H9 (cell line): Measurements from ENCODE around the gene TM4SF1. TPM values are rescaled to one million over a fixed set of nuclear protein-coding genes. Genes with fewer than 3 reads are reported as not detected.

ENCODE experiments used
- DNase-seq: peaks from one replicate; pipeline ENCODE4 v3.0.0-alpha.2; 2017
- H2AFZ ChIP-seq: one replicate; pipeline ENCODE4 v1.6.1; 2013; ENCODE audit warnings: mild to moderate bottlenecking, low read length, control low read depth, moderate library complexity
- H2AK5ac ChIP-seq: 2 replicates; pipeline ENCODE4 v1.6.1; 2013; ENCODE audit warnings: low read length, control low read depth, mixed read lengths; ENCODE audit not compliant: insufficient read length
- H2BK120ac ChIP-seq: one replicate; pipeline ENCODE4 v1.6.1; 2013; ENCODE audit warnings: low read depth, mild to moderate bottlenecking, low read length, control low read depth, inconsistent platforms; ENCODE audit not compliant: poor library complexity, severe bottlenecking
- H2BK12ac ChIP-seq: 2 replicates; pipeline ENCODE4 v1.6.1; 2013; ENCODE audit warnings: low read length, control low read depth, mixed read lengths, low read depth; ENCODE audit not compliant: insufficient read length
- H2BK15ac ChIP-seq: 2 replicates; pipeline ENCODE4 v1.6.1; 2013; ENCODE audit warnings: low read depth, low read length, control low read depth
- H2BK20ac ChIP-seq: one replicate; pipeline ENCODE4 v1.6.1; 2013; ENCODE audit warnings: low read depth, mild to moderate bottlenecking, low read length, control low read depth, inconsistent platforms; ENCODE audit not compliant: poor library complexity, severe bottlenecking
- H2BK5ac ChIP-seq: 2 replicates; pipeline ENCODE4 v1.6.1; 2013; ENCODE audit warnings: low read length, control low read depth, mixed read lengths; ENCODE audit not compliant: insufficient read length
- H3K14ac ChIP-seq: 2 replicates; pipeline ENCODE4 v1.6.1; 2013; ENCODE audit warnings: low read length, control low read depth; ENCODE audit not compliant: insufficient read depth
- H3K18ac ChIP-seq: 2 replicates; pipeline ENCODE4 v1.6.1; 2013; ENCODE audit warnings: low read depth, mild to moderate bottlenecking, mixed read lengths, low read length, control low read depth; ENCODE audit not compliant: insufficient read length
- H3K23ac ChIP-seq: 2 replicates; pipeline ENCODE4 v1.6.1; 2013; ENCODE audit warnings: low read length, control low read depth, mixed read lengths, low read depth; ENCODE audit not compliant: insufficient read length
- H3K23me2 ChIP-seq: 2 replicates; pipeline ENCODE4 v1.6.1; 2013; ENCODE audit warnings: low read depth, mild to moderate bottlenecking, mixed read lengths, low read length, control low read depth; ENCODE audit not compliant: insufficient read length, poor library complexity, severe bottlenecking
- H3K27ac ChIP-seq: 2 replicates; pipeline ENCODE4 v1.5.1; 2013; ENCODE audit warnings: low read length, control low read depth, mixed read lengths, low read depth; ENCODE audit not compliant: insufficient read length
- H3K27me3 ChIP-seq: 2 replicates; pipeline ENCODE4 v1.6.1; 2013; ENCODE audit warnings: low read length, control low read depth, inconsistent platforms; ENCODE audit not compliant: insufficient read depth
- H3K4ac ChIP-seq: 2 replicates; pipeline ENCODE4 v1.6.1; 2013; ENCODE audit warnings: low read depth, mild to moderate bottlenecking, control low read depth, inconsistent platforms, low read length, moderate library complexity
- H3K4me1 ChIP-seq: 2 replicates; pipeline ENCODE4 v1.6.1; 2013; ENCODE audit warnings: low read length, control low read depth, inconsistent platforms; ENCODE audit not compliant: insufficient read depth
- H3K4me2 ChIP-seq: 2 replicates; pipeline ENCODE4 v1.6.1; 2013; ENCODE audit warnings: low read length, control low read depth, mixed read lengths; ENCODE audit not compliant: insufficient read length, insufficient read depth
- H3K56ac ChIP-seq: 2 replicates; pipeline ENCODE4 v1.6.1; 2013; ENCODE audit warnings: low read depth, mild to moderate bottlenecking, mixed read lengths, low read length, control low read depth; ENCODE audit not compliant: insufficient read length
- H3K79me1 ChIP-seq: 2 replicates; pipeline ENCODE4 v1.6.1; 2013; ENCODE audit warnings: low read depth, mild to moderate bottlenecking, moderate library complexity, low read length, control low read depth, inconsistent platforms; ENCODE audit not compliant: insufficient read depth, poor library complexity, severe bottlenecking
- H3K79me2 ChIP-seq: 2 replicates; pipeline ENCODE4 v1.6.1; 2013; ENCODE audit warnings: low read length, control low read depth, inconsistent platforms; ENCODE audit not compliant: insufficient read depth
- H3K9ac ChIP-seq: 2 replicates; pipeline ENCODE4 v1.6.1; 2013; ENCODE audit warnings: low read length, control low read depth, mixed read lengths; ENCODE audit not compliant: insufficient read length; ENCODE audit errors: extremely low read depth
- H3K9me3 ChIP-seq: one replicate; pipeline ENCODE4 v1.6.1; 2013; ENCODE audit warnings: low read depth, low read length, inconsistent platforms; ENCODE audit not compliant: control insufficient read depth
- H3T11ph ChIP-seq: one replicate; pipeline ENCODE4 v1.6.1; 2013; ENCODE audit warnings: mild to moderate bottlenecking, low read length, control low read depth, inconsistent platforms
- H4K20me1 ChIP-seq: one replicate; pipeline ENCODE4 v1.6.1; 2013; ENCODE audit not compliant: control insufficient read depth, insufficient read length, insufficient read depth
- H4K5ac ChIP-seq: 2 replicates; pipeline ENCODE4 v1.6.1; 2013; ENCODE audit warnings: low read depth, mild to moderate bottlenecking, mixed read lengths, low read length, control low read depth; ENCODE audit not compliant: insufficient read length
- H4K8ac ChIP-seq: replicated peaks from 2 replicates; pipeline ENCODE4 v1.6.1; 2013; ENCODE audit warnings: low read length, control low read depth, mixed read lengths, low read depth; ENCODE audit not compliant: insufficient read length
- H4K91ac ChIP-seq: 2 replicates; pipeline ENCODE4 v1.6.1; 2013; ENCODE audit warnings: low read depth, mild to moderate bottlenecking, moderate library complexity, mixed read lengths, low read length, control low read depth; ENCODE audit not compliant: insufficient read length
- H3K27ac Mint-ChIP-seq, 3 experiments: 2 replicates in 2 of 3; 3 replicates in 1 of 3; pipeline ENCODE4 v1.8.0; 2020 to 2021; ENCODE audit warnings: mixed read lengths in 3 of 3, mild to moderate bottlenecking in 1 of 3, moderate library complexity in 1 of 3
- H3K27me3 Mint-ChIP-seq: 2 replicates; pipeline ENCODE4 v1.8.0; 2021; ENCODE audit warnings: low read depth, mild to moderate bottlenecking, moderate library complexity, mixed read lengths
- H3K36me3 Mint-ChIP-seq, 3 experiments: 2 replicates in 2 of 3; 3 replicates in 1 of 3; pipeline ENCODE4 v1.8.0; 2020 to 2021; ENCODE audit warnings: low read depth in 3 of 3, mixed read lengths in 3 of 3; ENCODE audit not compliant: insufficient read depth in 1 of 3
- H3K4me1 Mint-ChIP-seq, 2 experiments: 2 replicates each; pipeline ENCODE4 v1.8.0; 2020; ENCODE audit warnings: mixed read lengths in 2 of 2
- H3K4me3 Mint-ChIP-seq, 2 experiments: 2 replicates in 1 of 2; 3 replicates in 1 of 2; pipeline ENCODE4 v1.8.0; 2020 to 2021; ENCODE audit warnings: mild to moderate bottlenecking in 2 of 2, mixed read lengths in 2 of 2, moderate library complexity in 1 of 2
- H3K9me3 Mint-ChIP-seq, 2 experiments: 2 replicates in 1 of 2; 3 replicates in 1 of 2; pipeline ENCODE4 v1.8.0; 2020; ENCODE audit warnings: mild to moderate bottlenecking in 2 of 2, mixed read lengths in 2 of 2, moderate library complexity in 1 of 2
- WGBS: extraction: QIAGEN DNeasy Blood & Tissue Kit; methylation state at CpG from one replicate; pipeline ENCODE4 v1.1.7; 2013; ENCODE audit warnings: missing lambda C conversion rate, low lambda C conversion rate, mixed read lengths; ENCODE audit not compliant: insufficient read length; ENCODE audit errors: extremely low coverage; 5-methylcytosine and 5-hydroxymethylcytosine counted together
- total RNA-seq: library from RNA; stranded (reverse); gene quantifications from 2 replicates; pipeline ENCODE4 v1.2.1, GENCODE V29; 2021
- TF ChIP-seq, protein P1 (sequence below): fragments of 200-600 bp; sonication (generic); conservative IDR thresholded peaks from 3 replicates; pipeline ENCODE4 v1.8.0; 2021; ENCODE audit warnings: antibody characterized with exemption, mild to moderate bottlenecking

Gene TM4SF1
- total RNA-seq, 1 experiment from 2014 or later, result 1.2 TPM

GRCh38 chr3:149398296-149398695 lies 20.8 kb upstream of the TM4SF1 start:
- H3K9me3 ChIP-seq, result no peaks in the 10 kb centered on the region
- H3K4me1 Mint-ChIP-seq, result peaks cover 3 to 4% of the 10 kb centered on the region in 2 experiments
- WGBS, result no CpG with 5 or more reads among the region's 1 CpG
- H3K27ac Mint-ChIP-seq, result no peak overlapping the region
- no peaks in the 10 kb centered on the region for H4K20me1 ChIP-seq
- no peak overlapping the region for H2BK120ac ChIP-seq
- no peaks in the 10 kb centered on the region for H3K4me1 ChIP-seq
- H3K18ac ChIP-seq, result no peak overlapping the region
- H2AFZ ChIP-seq, result no peak overlapping the region
- H3K79me1 ChIP-seq, result no peaks in the 10 kb centered on the region
- H3K27me3 ChIP-seq, result no peaks in the 10 kb centered on the region
- no peak overlapping the region for H3K27ac ChIP-seq
- no peak overlapping the region for H3K9ac ChIP-seq
- no peaks in the 10 kb centered on the region for H3K27me3 Mint-ChIP-seq
- H3K14ac ChIP-seq, result no peak overlapping the region
- TF ChIP-seq, protein P1, sequence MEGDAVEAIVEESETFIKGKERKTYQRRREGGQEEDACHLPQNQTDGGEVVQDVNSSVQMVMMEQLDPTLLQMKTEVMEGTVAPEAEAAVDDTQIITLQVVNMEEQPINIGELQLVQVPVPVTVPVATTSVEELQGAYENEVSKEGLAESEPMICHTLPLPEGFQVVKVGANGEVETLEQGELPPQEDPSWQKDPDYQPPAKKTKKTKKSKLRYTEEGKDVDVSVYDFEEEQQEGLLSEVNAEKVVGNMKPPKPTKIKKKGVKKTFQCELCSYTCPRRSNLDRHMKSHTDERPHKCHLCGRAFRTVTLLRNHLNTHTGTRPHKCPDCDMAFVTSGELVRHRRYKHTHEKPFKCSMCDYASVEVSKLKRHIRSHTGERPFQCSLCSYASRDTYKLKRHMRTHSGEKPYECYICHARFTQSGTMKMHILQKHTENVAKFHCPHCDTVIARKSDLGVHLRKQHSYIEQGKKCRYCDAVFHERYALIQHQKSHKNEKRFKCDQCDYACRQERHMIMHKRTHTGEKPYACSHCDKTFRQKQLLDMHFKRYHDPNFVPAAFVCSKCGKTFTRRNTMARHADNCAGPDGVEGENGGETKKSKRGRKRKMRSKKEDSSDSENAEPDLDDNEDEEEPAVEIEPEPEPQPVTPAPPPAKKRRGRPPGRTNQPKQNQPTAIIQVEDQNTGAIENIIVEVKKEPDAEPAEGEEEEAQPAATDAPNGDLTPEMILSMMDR, result no peak
- no peak overlapping the region for H2BK15ac ChIP-seq
- H3K56ac ChIP-seq, result no peak overlapping the region
- no peaks in the 10 kb centered on the region; a peak in 2 of 7 replicates for H3K36me3 Mint-ChIP-seq
- H2BK5ac ChIP-seq, result no peak overlapping the region
- no peaks in the 10 kb centered on the region for H3K79me2 ChIP-seq
- no peak overlapping the region for H3K23ac ChIP-seq
- H2BK12ac ChIP-seq, result no peak overlapping the region
- no peak overlapping the region for H2AK5ac ChIP-seq
- no peak overlapping the region for H3T11ph ChIP-seq
- no peaks in the 10 kb centered on the region for H3K23me2 ChIP-seq
- no peak overlapping the region for H3K4me2 ChIP-seq
- H2BK20ac ChIP-seq, result no peak overlapping the region
- no peak overlapping the region for H4K5ac ChIP-seq
- H3K4ac ChIP-seq, result no peak overlapping the region
- no peak for DNase-seq
- H4K91ac ChIP-seq, result no peak overlapping the region
- no peaks in the 10 kb centered on the region; a peak in 1 of 5 replicates for H3K9me3 Mint-ChIP-seq
- H4K8ac ChIP-seq, result no peak overlapping the region
- H3K4me3 Mint-ChIP-seq, result no peak overlapping the region
